HEK293T (cell line): ENCODE measurements around the gene KCNF1.

Source experiments
- CTCF ChIA-PET: fragments of 350-600 bp; formaldehyde crosslinking; extraction: SDS; loops from one replicate; lab custom pipeline; 2021; ENCODE audit warnings: antibody characterized with exemption, inconsistent platforms; lab: Yijun Ruan, JAX
- POLR2A ChIA-PET: fragments of 350-600 bp; formaldehyde crosslinking; extraction: SDS; loops from one replicate; lab custom pipeline; 2020; ENCODE audit warnings: antibody characterized with exemption, inconsistent platforms; lab: Yijun Ruan, JAX
- DNase-seq: peaks from one replicate; pipeline ENCODE4 v3.0.0; 2012; ENCODE audit warnings: mixed read lengths; ENCODE audit errors: extremely low spot score
- ARNT ChIP-seq: fragments of 450-650 bp; IDR thresholded peaks from 2 replicates; pipeline ENCODE4 v1.6.1; 2017; ENCODE audit warnings: mild to moderate bottlenecking
- BHLHE40 ChIP-seq: fragments of 450-650 bp; IDR thresholded peaks from 2 replicates; pipeline ENCODE4 v1.6.1; 2016; ENCODE audit warnings: mild to moderate bottlenecking, moderate library complexity, borderline replicate concordance
- CTBP1 ChIP-seq: fragments of 450-650 bp; IDR thresholded peaks from 2 replicates; pipeline ENCODE4 v1.6.1; 2016; ENCODE audit warnings: borderline replicate concordance
- ELF4 ChIP-seq: fragments of 450-650 bp; IDR thresholded peaks from 2 replicates; pipeline ENCODE4 v1.6.1; 2017; ENCODE audit warnings: antibody characterized with exemption
- FOXA1 ChIP-seq: fragments of 450-650 bp; IDR thresholded peaks from 2 replicates; pipeline ENCODE4 v1.6.1; 2016; ENCODE audit warnings: mild to moderate bottlenecking
- FOXK2 ChIP-seq: fragments of 450-650 bp; IDR thresholded peaks from 2 replicates; pipeline ENCODE4 v1.6.1; 2016; ENCODE audit warnings: mild to moderate bottlenecking
- FOXM1 ChIP-seq: fragments of 450-650 bp; IDR thresholded peaks from 2 replicates; pipeline ENCODE4 v1.6.1; 2017; ENCODE audit warnings: mild to moderate bottlenecking, borderline replicate concordance
- HDGF ChIP-seq: fragments of 450-650 bp; IDR thresholded peaks from 2 replicates; pipeline ENCODE4 v1.6.1; 2017; ENCODE audit warnings: antibody characterized with exemption, borderline replicate concordance
- L3MBTL2 ChIP-seq: fragments of 450-650 bp; conservative IDR thresholded peaks from 2 replicates; pipeline ENCODE4 v1.6.1; 2016; ENCODE audit warnings: mild to moderate bottlenecking
- LEF1 ChIP-seq: fragments of 450-650 bp; IDR thresholded peaks from 2 replicates; pipeline ENCODE4 v1.6.1; 2017; ENCODE audit warnings: mild to moderate bottlenecking, borderline replicate concordance
- NFRKB ChIP-seq: fragments of 450-650 bp; IDR thresholded peaks from 2 replicates; pipeline ENCODE4 v1.6.1; 2016; ENCODE audit warnings: mild to moderate bottlenecking, moderate library complexity
- PKNOX1 ChIP-seq: fragments of 450-650 bp; IDR thresholded peaks from 2 replicates; pipeline ENCODE4 v1.6.1; 2016
- SP1 ChIP-seq: fragments of 450-650 bp; IDR thresholded peaks from 2 replicates; pipeline ENCODE4 v1.6.1; 2017
- SUZ12 ChIP-seq: fragments of 450-650 bp; IDR thresholded peaks from 2 replicates; pipeline ENCODE4 v1.6.1; 2016; ENCODE audit warnings: mild to moderate bottlenecking
- TARDBP ChIP-seq: fragments of 450-650 bp; IDR thresholded peaks from 2 replicates; pipeline ENCODE4 v1.6.1; 2016
- ZNF384 ChIP-seq: fragments of 450-650 bp; IDR thresholded peaks from 2 replicates; pipeline ENCODE4 v1.6.1; 2016

The KCNF1 gene

GRCh38 chr2:10904455-10904854 is 7.3 kb upstream of the KCNF1 start:
- POLR2A ChIA-PET, result no interaction called here
- DNase-seq, result no peak
- CTCF ChIA-PET, result no interaction called here
- TF ChIP-seq BHLHE40, result no peak
- no peak for TF ChIP-seq CTBP1
- no peak for TF ChIP-seq NFRKB
- no peak for TF ChIP-seq ZNF384
- TF ChIP-seq FOXK2, result no peak
- no peak for TF ChIP-seq SUZ12
- no peak for TF ChIP-seq LEF1
- no peak for TF ChIP-seq ARNT
- TF ChIP-seq HDGF, result no peak
- no peak for TF ChIP-seq TARDBP
- no peak for TF ChIP-seq L3MBTL2
- no peak for TF ChIP-seq FOXM1
- TF ChIP-seq ELF4, result no peak

GRCh38 chr2:10905006-10905861 is 6.5 kb upstream of the KCNF1 start:
- ChIA-PET POLR2A (no interaction called here), CTCF (no interaction called here)
- TF ChIP-seq FOXA1, result no peak
- no peak for TF ChIP-seq LEF1
- no peak for TF ChIP-seq ARNT
- TF ChIP-seq ELF4, result no peak
- TF ChIP-seq TARDBP, result no peak
- TF ChIP-seq L3MBTL2, result no peak
- TF ChIP-seq SUZ12, result no peak
- no peak for TF ChIP-seq FOXK2
- TF ChIP-seq NFRKB, result no peak
- TF ChIP-seq CTBP1, result no peak
- no peak for TF ChIP-seq FOXM1
- no peak for TF ChIP-seq PKNOX1
- TF ChIP-seq ZNF384, result no peak
- no peak for TF ChIP-seq SP1
- TF ChIP-seq BHLHE40, result no peak
- no peak for TF ChIP-seq HDGF
- DNase-seq, result no peak

- no peak for TF ChIP-seq SUZ12
- no peak for TF ChIP-seq TARDBP
- no peak for TF ChIP-seq ARNT
- TF ChIP-seq FOXM1, result no peak
- TF ChIP-seq BHLHE40, result no peak
- no peak for TF ChIP-seq HDGF
- no peak for TF ChIP-seq L3MBTL2
- no peak for TF ChIP-seq FOXA1
- no peak for TF ChIP-seq CTBP1
- no peak for TF ChIP-seq ZNF384
- TF ChIP-seq ELF4, result no peak
- no peak for TF ChIP-seq LEF1
- no peak for TF ChIP-seq NFRKB
- no peak for TF ChIP-seq FOXK2
- no peak for TF ChIP-seq PKNOX1
- TF ChIP-seq SP1, result no peak
- ChIA-PET POLR2A (no interaction called here), CTCF (no interaction called here)
- no peak for DNase-seq
These were observed 5.9 kb upstream of the KCNF1 start for GRCh38 chr2:10905862-10906143.

- POLR2A ChIA-PET, result no interaction called here
- TF ChIP-seq HDGF (no peak), FOXK2 (no peak), BHLHE40 (no peak), TARDBP (no peak), PKNOX1 (no peak), CTBP1 (no peak), FOXM1 (no peak), ELF4 (no peak), NFRKB (no peak), L3MBTL2 (no peak), SP1 (no peak), SUZ12 (no peak), FOXA1 (no peak), ZNF384 (no peak), LEF1 (no peak), ARNT (no peak)
- no peak for DNase-seq
- CTCF ChIA-PET, result interaction anchor here (0.8 kb wide), 1 partner anchor 32 kb away, joined by 3 read pairs; no protein-coding TSS in a partner anchor
These were observed 4.7 kb upstream of the KCNF1 start for GRCh38 chr2:10906926-10907625.

- ChIA-PET CTCF (interaction anchor here (0.6 to 2.2 kb wide), 3 partner anchors 73 to 215 kb away, joined by 3 to 11 read pairs (median 5); no protein-coding TSS in a partner anchor), POLR2A (no interaction called here)
- TF ChIP-seq ELF4 (no peak), SP1 (no peak), HDGF (no peak), FOXK2 (no peak), TARDBP (no peak), LEF1 (no peak)
- no peak for DNase-seq
These were observed 3.5 kb upstream of the KCNF1 start for GRCh38 chr2:10908195-10908594.
